ENCODE measurements around the gene WDR7. TPM values are rescaled to one million over a fixed set of nuclear protein-coding genes. Genes with fewer than 3 reads are reported as not detected.

WDR7 gene
- total RNA-seq, 2 experiments from 2014 or later = 18.0 to 19.5 TPM

DNA sequence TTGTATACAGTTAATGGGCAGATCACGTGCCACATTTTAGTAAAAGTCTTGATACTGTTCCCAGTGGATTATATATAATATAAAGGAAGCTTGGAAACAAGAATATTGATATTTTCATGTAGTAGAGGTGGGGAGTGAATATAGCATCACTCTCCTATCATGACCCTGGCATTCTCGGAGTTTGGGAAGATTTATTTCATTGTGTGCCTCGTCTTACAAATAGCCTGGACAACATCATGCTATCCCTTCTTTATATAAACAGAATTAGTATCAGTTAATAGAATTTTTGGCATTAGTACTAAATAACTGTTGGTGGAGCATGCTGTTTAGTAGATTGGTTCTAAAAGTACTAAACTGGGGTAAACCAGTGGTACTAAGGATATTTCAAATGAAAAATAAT is 283.7 kb downstream of the WDR7 start:
- H3K4me1 Mint-ChIP-seq (ENCODE audit: low read depth) = no peaks in the 10 kb centered on the region
- no peak overlapping the region for H3K27ac Mint-ChIP-seq
- peaks cover 22% of the 10 kb centered on the region for H3K36me3 Mint-ChIP-seq
- no peak for DNase-seq
- ChIA-PET POLR2A (no interaction called here), CTCF (no interaction called here)
- H3K9me3 Mint-ChIP-seq = no peaks in the 10 kb centered on the region
- intact Hi-C loops (cut with micrococcal nuclease) = no loop called here
- H3K27me3 Mint-ChIP-seq = no peaks in the 10 kb centered on the region
- no peak overlapping the region for H3K4me3 Mint-ChIP-seq

DNA sequence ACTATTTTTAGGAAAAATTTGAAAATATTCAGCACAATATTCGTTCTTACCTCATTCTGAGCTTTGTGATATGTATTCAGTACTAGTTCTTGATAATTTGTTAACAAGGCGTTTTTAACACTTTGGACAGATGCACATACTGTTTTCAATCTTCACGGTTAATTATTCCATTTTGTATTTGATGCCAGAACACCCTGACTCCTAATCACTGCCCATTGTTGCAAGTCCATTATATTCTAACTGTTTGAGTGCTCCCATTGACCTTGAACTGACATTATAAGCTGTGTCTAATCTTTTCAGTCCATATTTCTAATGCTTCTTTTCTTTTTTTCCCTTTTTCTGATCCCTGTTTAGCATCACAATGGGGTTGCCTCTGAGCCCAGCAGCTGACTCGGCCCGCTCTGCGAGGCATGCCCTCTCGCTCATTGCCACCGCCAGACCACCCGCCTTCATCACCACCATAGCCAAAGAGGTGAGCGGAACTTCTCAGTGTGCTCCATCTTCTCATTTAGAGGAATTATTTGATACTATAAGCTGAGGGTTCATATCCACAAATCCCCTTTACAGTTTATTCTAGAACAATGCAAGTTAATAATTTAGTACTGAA is 284.4 kb downstream of the WDR7 start:
- Mint-ChIP-seq H3K9me3 (no peaks in the 10 kb centered on the region), H3K27me3 (no peaks in the 10 kb centered on the region), H3K4me3 (no peak overlapping the region), H3K36me3 (peaks cover 20% of the 10 kb centered on the region), H3K4me1 (ENCODE audit: low read depth) (no peaks in the 10 kb centered on the region), H3K27ac (no peak overlapping the region)
- ChIA-PET CTCF (no interaction called here), POLR2A (no interaction called here)
- no peak for DNase-seq
- intact Hi-C loops (cut with micrococcal nuclease) = no loop called here

- no peak for DNase-seq
- no peak overlapping the region for H3K4me3 Mint-ChIP-seq
- H3K36me3 Mint-ChIP-seq = peaks cover 20% of the 10 kb centered on the region
- H3K9me3 Mint-ChIP-seq = no peaks in the 10 kb centered on the region
- H3K4me1 Mint-ChIP-seq (ENCODE audit: low read depth) = no peaks in the 10 kb centered on the region
- no peak overlapping the region for H3K27ac Mint-ChIP-seq
- POLR2A ChIA-PET = no interaction called here
- no peaks in the 10 kb centered on the region for H3K27me3 Mint-ChIP-seq
- CTCF ChIA-PET = no interaction called here
- intact Hi-C loops (cut with micrococcal nuclease) = no loop called here
Observed at GRCh38 chr18:56936457-56936856, 285.3 kb downstream of the WDR7 start.

- H3K4me3 Mint-ChIP-seq = no peak overlapping the region
- H3K27me3 Mint-ChIP-seq = no peaks in the 10 kb centered on the region
- ChIA-PET POLR2A (no interaction called here), CTCF (no interaction called here)
- peaks cover 7% of the 10 kb centered on the region for H3K36me3 Mint-ChIP-seq
- intact Hi-C loops (cut with micrococcal nuclease) = no loop called here
- DNase-seq = no peak
- H3K27ac Mint-ChIP-seq = no peak overlapping the region
- H3K4me1 Mint-ChIP-seq (ENCODE audit: low read depth) = no peaks in the 10 kb centered on the region
- no peaks in the 10 kb centered on the region for H3K9me3 Mint-ChIP-seq
Observed at GRCh38 chr18:56937874-56938430, 286.8 kb downstream of the WDR7 start.

DNA sequence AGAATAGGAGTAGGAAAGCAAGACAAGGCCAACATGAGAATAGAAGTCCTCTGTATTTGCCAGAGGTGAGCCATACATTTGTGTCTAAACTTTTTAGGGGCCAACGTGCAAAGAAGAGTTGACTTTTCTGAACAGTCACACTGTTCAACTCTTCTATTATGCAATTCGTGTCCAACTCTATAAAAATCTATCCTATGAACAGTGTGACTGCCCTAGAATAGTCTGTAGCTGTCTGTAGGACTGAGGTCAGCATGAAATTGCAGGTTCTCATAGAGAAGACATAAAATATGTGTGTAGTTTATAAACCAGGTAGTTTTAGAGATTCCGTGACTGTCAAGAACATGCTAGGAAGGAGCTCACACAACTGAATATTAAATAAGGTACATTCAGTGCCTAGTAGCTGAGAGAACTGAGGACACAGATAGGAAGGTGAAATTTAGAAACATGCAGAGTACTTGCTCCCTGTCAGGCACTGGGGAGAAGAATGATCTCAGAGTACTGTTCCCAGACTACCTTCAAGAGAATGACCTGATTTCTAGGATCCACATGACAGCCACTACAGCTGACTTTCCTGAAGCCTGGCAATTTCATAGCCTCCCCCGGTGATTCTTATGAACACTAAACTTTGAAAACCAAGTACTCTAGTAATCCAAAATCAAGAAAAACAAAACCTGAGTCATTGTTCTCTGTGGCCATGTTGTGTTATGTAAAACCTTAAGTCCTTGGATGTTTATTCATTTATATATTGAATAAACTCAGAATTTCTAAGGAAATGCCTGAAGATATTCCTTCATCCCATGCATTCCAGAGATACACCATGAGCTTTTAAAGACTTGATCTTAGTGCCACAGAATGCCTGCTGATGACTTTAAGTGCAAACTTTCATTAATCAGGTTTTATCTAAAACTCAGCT is 294.3 kb downstream of the WDR7 start:
- Mint-ChIP-seq H3K4me1 (ENCODE audit: low read depth) (no peaks in the 10 kb centered on the region), H3K4me3 (no peak overlapping the region), H3K36me3 (peaks cover 9% of the 10 kb centered on the region), H3K27ac (no peak overlapping the region), H3K27me3 (no peaks in the 10 kb centered on the region), H3K9me3 (no peaks in the 10 kb centered on the region)
- ChIA-PET POLR2A (no interaction called here), CTCF (no interaction called here)
- no peak for DNase-seq
- intact Hi-C loops (cut with micrococcal nuclease) = no loop called here

- Mint-ChIP-seq H3K4me1 (ENCODE audit: low read depth) (no peaks in the 10 kb centered on the region), H3K9me3 (no peaks in the 10 kb centered on the region)
- POLR2A ChIA-PET = no interaction called here
Observed at GRCh38 chr18:56947236-56947635, 296.1 kb downstream of the WDR7 start.

GRCh38 chr18:56952026-56952425 is 300.9 kb downstream of the WDR7 start:
- Mint-ChIP-seq H3K4me1 (ENCODE audit: low read depth) (no peaks in the 10 kb centered on the region), H3K4me3 (no peak overlapping the region), H3K27ac (no peak overlapping the region), H3K27me3 (no peaks in the 10 kb centered on the region), H3K9me3 (no peaks in the 10 kb centered on the region), H3K36me3 (peaks cover 10% of the 10 kb centered on the region)
- intact Hi-C loops (cut with micrococcal nuclease) = no loop called here
- DNase-seq = no peak
- ChIA-PET CTCF (no interaction called here), POLR2A (no interaction called here)

More at GRCh38 chr18:56947236-56947635, 296.1 kb downstream of the WDR7 start:
- intact Hi-C loops (cut with micrococcal nuclease) = no loop called here
- CTCF ChIA-PET = no interaction called here
- no peak for DNase-seq
- no peaks in the 10 kb centered on the region for H3K27me3 Mint-ChIP-seq
- H3K36me3 Mint-ChIP-seq = peaks cover 9% of the 10 kb centered on the region
- H3K27ac Mint-ChIP-seq = no peak overlapping the region
- no peak overlapping the region for H3K4me3 Mint-ChIP-seq

- DNase-seq = no peak
- intact Hi-C loops (cut with micrococcal nuclease) = no loop called here
- Mint-ChIP-seq H3K4me3 (no peak overlapping the region), H3K27ac (no peak overlapping the region), H3K4me1 (ENCODE audit: low read depth) (no peaks in the 10 kb centered on the region), H3K27me3 (no peaks in the 10 kb centered on the region), H3K36me3 (peaks cover 7% of the 10 kb centered on the region), H3K9me3 (no peaks in the 10 kb centered on the region)
- ChIA-PET CTCF (no interaction called here), POLR2A (no interaction called here)
Observed at GRCh38 chr18:56953428-56954198, 302.5 kb downstream of the WDR7 start.

DNA sequence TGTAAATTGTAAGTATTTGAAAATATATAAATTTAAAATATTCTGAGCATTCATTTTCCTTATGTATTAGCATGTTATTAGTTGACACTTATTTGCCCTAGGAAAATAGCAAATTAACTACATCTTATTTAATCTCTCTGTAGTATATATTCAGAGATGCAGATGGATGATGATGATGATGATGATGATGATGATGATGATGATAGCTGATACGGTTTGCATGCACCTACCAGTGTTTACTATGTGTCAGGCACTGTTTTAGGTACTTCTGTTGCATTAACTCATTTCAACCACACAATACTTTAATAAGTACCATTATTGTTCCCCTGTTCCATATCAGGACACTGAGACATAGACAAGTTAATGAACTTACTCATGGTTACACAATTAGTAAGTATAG is 304.3 kb downstream of the WDR7 start:
- Mint-ChIP-seq H3K9me3 (no peaks in the 10 kb centered on the region), H3K4me1 (ENCODE audit: low read depth) (no peaks in the 10 kb centered on the region), H3K4me3 (no peak overlapping the region), H3K27me3 (no peaks in the 10 kb centered on the region), H3K36me3 (peaks cover 5% of the 10 kb centered on the region), H3K27ac (no peak overlapping the region)
- no peak for DNase-seq
- intact Hi-C loops (cut with micrococcal nuclease) = no loop called here
- CTCF ChIA-PET = no interaction called here
- POLR2A ChIA-PET = no interaction called here

DNA sequence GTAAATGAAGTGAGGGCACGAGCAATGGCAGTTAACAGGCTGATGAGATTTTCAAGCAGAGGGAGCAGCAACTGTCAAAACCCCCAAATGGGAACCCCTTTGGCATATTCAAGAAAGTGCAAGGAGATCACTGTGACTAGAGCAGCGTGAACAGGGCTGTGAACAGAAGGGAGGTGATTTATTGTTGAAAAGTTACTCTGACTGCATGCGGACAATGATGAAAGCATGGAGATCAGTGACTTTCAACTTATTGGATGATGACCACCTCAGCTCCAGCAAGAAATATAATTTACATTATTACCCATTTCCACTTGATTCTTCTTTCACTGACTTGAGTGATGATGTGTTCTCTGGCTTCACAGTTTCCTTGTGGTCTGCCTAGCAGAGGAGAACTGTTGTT is 308.0 kb downstream of the WDR7 start:
- no peak overlapping the region for H3K27ac Mint-ChIP-seq
- H3K4me1 Mint-ChIP-seq (ENCODE audit: low read depth) = no peaks in the 10 kb centered on the region
- H3K4me3 Mint-ChIP-seq = no peak overlapping the region
- no peaks in the 10 kb centered on the region for H3K27me3 Mint-ChIP-seq
- CTCF ChIA-PET = interaction anchor here (0.6 kb wide), 1 partner anchor 12 kb away, joined by 3 read pairs; no protein-coding TSS in a partner anchor
- no peak for DNase-seq
- intact Hi-C loops (cut with micrococcal nuclease) = no loop called here
- POLR2A ChIA-PET = no interaction called here
- H3K9me3 Mint-ChIP-seq = no peaks in the 10 kb centered on the region
- peaks cover 15% of the 10 kb centered on the region for H3K36me3 Mint-ChIP-seq

- H3K4me1 Mint-ChIP-seq (ENCODE audit: low read depth) = no peaks in the 10 kb centered on the region
- no peaks in the 10 kb centered on the region for H3K27me3 Mint-ChIP-seq
- H3K27ac Mint-ChIP-seq = no peak overlapping the region
- no peak overlapping the region for H3K4me3 Mint-ChIP-seq
- intact Hi-C loops (cut with micrococcal nuclease) = no loop called here
- H3K9me3 Mint-ChIP-seq = no peaks in the 10 kb centered on the region
- peaks cover 20% of the 10 kb centered on the region for H3K36me3 Mint-ChIP-seq
- DNase-seq = no peak
- ChIA-PET POLR2A (no interaction called here), CTCF (no interaction called here)
Observed at GRCh38 chr18:56962322-56962721, 311.2 kb downstream of the WDR7 start.

GRCh38 chr18:56967035-56967434 is 315.9 kb downstream of the WDR7 start:
- Mint-ChIP-seq H3K27me3 (no peaks in the 10 kb centered on the region), H3K4me1 (ENCODE audit: low read depth) (no peaks in the 10 kb centered on the region), H3K4me3 (no peak overlapping the region), H3K9me3 (no peaks in the 10 kb centered on the region), H3K36me3 (peaks cover 19% of the 10 kb centered on the region), H3K27ac (no peak overlapping the region)
- POLR2A ChIA-PET = no interaction called here
- intact Hi-C loops (cut with micrococcal nuclease) = no loop called here
- no peak for DNase-seq
- CTCF ChIA-PET = no interaction called here

Measured in activated CD4-positive, alpha-beta memory T cell treated with anti-CD3 and anti-CD28 coated beads for 36 hours (primary cell).